CD4-positive, alpha-beta memory T cell (primary cell): ENCODE measurements around the gene PSMD2. TPM values are rescaled to one million over a fixed set of nuclear protein-coding genes. Genes with fewer than 3 reads are reported as not detected.

Experiments
- CTCF ChIA-PET: fragments of 350-600 bp; sonication (Branson Sonifier 250); formaldehyde crosslinking; loops from one replicate; lab custom pipeline; 2021; ENCODE audit warnings: inconsistent platforms; ENCODE audit not compliant: partially characterized antibody; lab: Charles Lee
- POLR2A ChIA-PET: fragments of 350-600 bp; sonication (Branson Sonifier 250); formaldehyde crosslinking; loops from one replicate; lab custom pipeline; 2021; ENCODE audit not compliant: partially characterized antibody; lab: Charles Lee
- DNase-seq, 5 donors: peaks; one replicate each; pipeline versions ENCODE4 v3.0.0 to v3.0.0-alpha.2; 2020 to 2022; ENCODE audit warnings: mixed read lengths in 1 of 5
- H3K27ac ChIP-seq: one replicate; pipeline ENCODE4 v1.7.0; 2013; ENCODE audit warnings: low read depth, low read length
- H3K27me3 ChIP-seq: 2 replicates; pipeline ENCODE4 v1.7.0; 2013; ENCODE audit warnings: mild to moderate bottlenecking, low read length, moderate library complexity; ENCODE audit not compliant: insufficient read depth
- H3K36me3 ChIP-seq: 2 replicates; pipeline ENCODE4 v1.7.0; 2013; ENCODE audit warnings: mild to moderate bottlenecking, low read length, moderate library complexity; ENCODE audit not compliant: insufficient read depth
- H3K4me1 ChIP-seq: 2 replicates; pipeline ENCODE4 v1.7.0; 2013; ENCODE audit warnings: mild to moderate bottlenecking, low read length, moderate library complexity; ENCODE audit not compliant: insufficient read depth
- H3K4me3 ChIP-seq, 2 donors: one replicate each; pipeline ENCODE4 v1.7.0; 2013; ENCODE audit warnings: low read length in 2 of 2, mild to moderate bottlenecking in 1 of 2
- H3K9me3 ChIP-seq, 2 donors: one replicate each; pipeline ENCODE4 v1.7.0; 2013; ENCODE audit warnings: low read length in 2 of 2, control low read depth in 1 of 2; ENCODE audit not compliant: control insufficient read depth in 1 of 2
- H3K27ac Mint-ChIP-seq, 7 donors: one replicate each; pipeline ENCODE4 v1.8.0; 2020 to 2021; ENCODE audit warnings: mixed read lengths in 7 of 7, mild to moderate bottlenecking in 6 of 7, inconsistent platforms in 3 of 7, moderate library complexity in 3 of 7
- H3K27me3 Mint-ChIP-seq, 2 donors: one replicate each; pipeline ENCODE4 v1.8.0; 2020 to 2021; ENCODE audit warnings: mixed read lengths in 2 of 2
- H3K36me3 Mint-ChIP-seq, 2 donors: one replicate each; pipeline ENCODE4 v1.8.0; 2020 to 2021; ENCODE audit warnings: mixed read lengths in 2 of 2, inconsistent platforms in 1 of 2, mild to moderate bottlenecking in 1 of 2
- H3K4me1 Mint-ChIP-seq, 4 donors: one replicate each; pipeline ENCODE4 v1.8.0; 2020 to 2021; ENCODE audit warnings: mixed read lengths in 4 of 4, mild to moderate bottlenecking in 1 of 4
- H3K4me3 Mint-ChIP-seq, 8 donors: one replicate each; pipeline ENCODE4 v1.8.0; 2020 to 2021; ENCODE audit warnings: mixed read lengths in 8 of 8, mild to moderate bottlenecking in 7 of 8, moderate library complexity in 6 of 8, inconsistent platforms in 3 of 8
- H3K9me3 Mint-ChIP-seq, 8 donors: one replicate each; pipeline ENCODE4 v1.8.0; 2020 to 2021; ENCODE audit warnings: mixed read lengths in 8 of 8, mild to moderate bottlenecking in 5 of 8, inconsistent platforms in 3 of 8, moderate library complexity in 1 of 8
- intact Hi-C: fragments of 100-400 bp; cut with micrococcal nuclease; formaldehyde crosslinking; loops from one replicate; pipeline ENCODE4 v1.15.1; 2023
- polyA plus RNA-seq, 2 donors: library from polyadenylated mRNA; unstranded; fragments of 300-500 nt; fragmentation: Illumina TruSeq; gene quantifications; one replicate each; pipeline ENCODE4 v1.2.3, GENCODE V29; 2021
- total RNA-seq, 2 experiments: library from RNA; stranded (reverse); gene quantifications; one replicate each; pipeline ENCODE4 v1.2.3, GENCODE V29; 2021

PSMD2 gene
- total and polyA plus RNA-seq, 4 experiments from 2014 or later, result 148 to 298 (median 175) TPM

DNA sequence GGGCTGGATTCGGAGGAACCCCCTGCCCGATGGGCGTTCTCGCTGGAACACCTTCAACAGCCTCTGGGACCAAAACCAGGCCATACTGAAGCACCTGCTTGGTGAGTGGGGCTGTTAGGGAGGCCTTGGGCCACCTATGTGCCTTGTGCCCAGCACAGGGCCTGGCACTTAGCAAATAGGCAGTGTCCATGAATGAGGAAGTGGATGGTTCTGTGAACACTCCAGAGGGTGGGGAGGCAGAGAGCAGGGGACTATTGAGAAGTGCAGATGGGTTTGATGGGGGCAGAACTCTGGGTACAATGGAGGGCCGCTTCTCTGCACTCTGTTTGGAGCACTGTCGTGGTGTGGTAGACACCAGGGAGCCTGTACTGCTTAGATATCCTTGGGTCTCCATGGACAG lies 21.7 kb upstream of the PSMD2 start:
- Mint-ChIP-seq H3K4me3 (no peak overlapping the region), H3K9me3 (peaks cover 0 to 2% (median 0%) of the 10 kb centered on the region in 8 donors)
- POLR2A ChIA-PET, result no interaction called here

DNA sequence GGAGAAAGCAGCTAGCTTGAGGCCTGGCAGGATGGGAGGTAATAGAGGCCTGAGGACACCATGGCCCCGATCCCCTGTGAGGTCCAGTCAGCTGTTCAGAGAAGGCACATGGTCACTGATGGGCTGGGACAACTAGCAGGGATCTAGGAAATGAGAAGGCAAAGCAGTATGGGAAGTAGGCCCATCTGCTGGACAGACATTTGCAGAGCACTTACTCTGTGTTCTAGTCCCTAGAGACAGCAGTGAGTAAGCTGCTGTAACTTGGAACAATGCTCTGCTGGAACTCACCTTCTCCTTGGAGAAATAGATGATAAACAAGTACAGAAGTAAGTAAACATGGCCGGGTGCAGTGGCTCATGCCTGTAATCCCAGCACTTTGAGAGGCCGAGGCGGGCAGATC lies 16.1 kb upstream of the PSMD2 start:
- no peak overlapping the region for H3K4me3 Mint-ChIP-seq
- H3K27me3 Mint-ChIP-seq, result peaks cover 8 to 22% of the 10 kb centered on the region in 2 donors
- H3K27ac ChIP-seq, result no peak overlapping the region
- DNase-seq, result no peak
- H3K36me3 ChIP-seq, result no peaks in the 10 kb centered on the region
- no peaks in the 10 kb centered on the region for H3K36me3 Mint-ChIP-seq
- no peaks in the 10 kb centered on the region for H3K4me1 Mint-ChIP-seq
- no peak overlapping the region for H3K27ac Mint-ChIP-seq
- no peaks in the 10 kb centered on the region for H3K9me3 ChIP-seq
- H3K4me1 ChIP-seq, result no peaks in the 10 kb centered on the region
- intact Hi-C loops, result no loop called here
- H3K27me3 ChIP-seq, result peaks cover 3% of the 10 kb centered on the region
- H3K4me3 ChIP-seq, result no peak overlapping the region
- POLR2A ChIA-PET, result interaction anchor here (0.6 kb wide), 1 partner anchor 36 kb away, joined by 4 read pairs; no protein-coding TSS in a partner anchor
- CTCF ChIA-PET, result interaction anchor here (1.1 kb wide), 1 partner anchor 8 kb away, joined by 3 read pairs; no protein-coding TSS in a partner anchor
- peaks cover 0 to 2% (median 0%) of the 10 kb centered on the region in 8 donors for H3K9me3 Mint-ChIP-seq

More for the DNA sequence above, 21.7 kb upstream of the PSMD2 start:
- Histone ChIP-seq H3K4me1 (no peaks in the 10 kb centered on the region), H3K27me3 (peaks cover 20% of the 10 kb centered on the region), H3K9me3 (no peaks in the 10 kb centered on the region), H3K36me3 (no peaks in the 10 kb centered on the region), H3K27ac (no peak overlapping the region), H3K4me3 (no peak overlapping the region)
- H3K4me1 Mint-ChIP-seq, result peaks cover 0 to 6% (median 5%) of the 10 kb centered on the region in 4 donors
- peaks cover 27 to 39% of the 10 kb centered on the region in 2 donors for H3K27me3 Mint-ChIP-seq
- peaks cover 0 to 6% of the 10 kb centered on the region in 2 donors for H3K36me3 Mint-ChIP-seq
- intact Hi-C loops, result no loop called here
- CTCF ChIA-PET, result no interaction called here
- H3K27ac Mint-ChIP-seq, result no peak overlapping the region
- DNase-seq, result no peak

DNA sequence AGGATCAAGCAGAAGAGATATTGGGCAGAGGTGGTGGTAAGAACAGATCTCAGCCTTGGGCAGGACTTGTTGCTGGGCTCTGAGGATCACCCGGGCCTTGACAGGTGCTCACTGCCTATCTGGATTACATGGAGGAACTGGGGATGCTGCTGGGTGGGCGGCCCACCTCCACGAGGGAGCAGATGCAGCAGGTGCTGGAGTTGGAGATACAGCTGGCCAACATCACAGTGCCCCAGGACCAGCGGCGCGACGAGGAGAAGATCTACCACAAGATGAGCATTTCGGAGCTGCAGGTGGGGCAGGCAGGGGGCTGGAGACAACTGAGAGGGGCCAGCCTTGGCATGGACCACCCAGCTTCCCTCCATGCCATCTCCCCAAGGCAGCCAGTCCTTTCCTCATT lies 15.4 kb upstream of the PSMD2 start:
- no peak overlapping the region for H3K4me3 ChIP-seq
- ChIA-PET POLR2A (interaction anchor here (0.6 kb wide), 1 partner anchor 37 kb away, joined by 4 read pairs; no protein-coding TSS in a partner anchor), CTCF (interaction anchor here (1.0 to 4.0 kb wide), 2 partner anchors 11 to 56 kb away, joined by 3 to 21 read pairs; no protein-coding TSS in a partner anchor)
- Mint-ChIP-seq H3K27ac (no peak overlapping the region), H3K36me3 (no peaks in the 10 kb centered on the region), H3K27me3 (peaks cover 6 to 18% of the 10 kb centered on the region in 2 donors), H3K4me1 (no peaks in the 10 kb centered on the region), H3K4me3 (no peak overlapping the region), H3K9me3 (peaks cover 0 to 2% (median 0%) of the 10 kb centered on the region in 8 donors)
- no peak for DNase-seq
- H3K36me3 ChIP-seq, result no peaks in the 10 kb centered on the region
- H3K27me3 ChIP-seq, result peaks cover 3% of the 10 kb centered on the region
- H3K4me1 ChIP-seq, result no peaks in the 10 kb centered on the region
- H3K9me3 ChIP-seq, result no peaks in the 10 kb centered on the region
- H3K27ac ChIP-seq, result no peak overlapping the region
- intact Hi-C loops, result loop anchor here (1.0 kb wide), 1 partner anchor 56 kb away; no protein-coding TSS in a partner anchor

GRCh38 chr3:184284696-184285095 lies 14.3 kb upstream of the PSMD2 start:
- H3K27me3 Mint-ChIP-seq, result peaks cover 5 to 20% of the 10 kb centered on the region in 2 donors
- no peak overlapping the region for H3K4me3 ChIP-seq
- no peaks in the 10 kb centered on the region for H3K36me3 ChIP-seq
- no peak overlapping the region for H3K27ac Mint-ChIP-seq
- H3K27me3 ChIP-seq, result peaks cover 3% of the 10 kb centered on the region
- CTCF ChIA-PET, result interaction anchor here (0.9 to 4.0 kb wide), 3 partner anchors 12 to 129 kb away, joined by 3 to 21 read pairs (median 3); partner anchors contain the start of gene DVL3
- DNase-seq, result peak in 2 of 5 donors; percentile 12 to 14
- H3K9me3 ChIP-seq, result no peaks in the 10 kb centered on the region
- H3K4me1 Mint-ChIP-seq, result peaks cover 0 to 2% (median 0%) of the 10 kb centered on the region in 4 donors
- POLR2A ChIA-PET, result no interaction called here
- H3K4me1 ChIP-seq, result no peaks in the 10 kb centered on the region
- H3K27ac ChIP-seq, result no peak overlapping the region
- H3K4me3 Mint-ChIP-seq, result peak overlapping the region in 1 of 8 donors; percentile 16
- H3K9me3 Mint-ChIP-seq, result peaks cover 0 to 2% (median 0%) of the 10 kb centered on the region in 8 donors
- intact Hi-C loops, result loop anchor here (1.0 kb wide), 1 partner anchor 57 kb away; no protein-coding TSS in a partner anchor
- H3K36me3 Mint-ChIP-seq, result no peaks in the 10 kb centered on the region

- peak; percentile 40 to 57 (median 48) for DNase-seq
- no peaks in the 10 kb centered on the region for H3K36me3 Mint-ChIP-seq
- peaks cover 0 to 2% (median 0%) of the 10 kb centered on the region in 4 donors for H3K4me1 Mint-ChIP-seq
- intact Hi-C loops, result loop anchor here (1.0 kb wide), 3 partner anchors 62 to 394 kb away; no protein-coding TSS in a partner anchor
- Histone ChIP-seq H3K27ac (no peak overlapping the region), H3K4me1 (no peaks in the 10 kb centered on the region), H3K36me3 (no peaks in the 10 kb centered on the region), H3K4me3 (no peak overlapping the region), H3K27me3 (peaks cover 3% of the 10 kb centered on the region), H3K9me3 (no peaks in the 10 kb centered on the region)
- H3K27ac Mint-ChIP-seq, result peak overlapping the region in 1 of 7 donors; percentile 57
- CTCF ChIA-PET, result interaction anchor here (0.6 to 1.9 kb wide), 5 partner anchors 59 to 394 kb away, joined by 3 to 13 read pairs (median 5); no protein-coding TSS in a partner anchor
- peaks cover 0 to 2% (median 0%) of the 10 kb centered on the region in 8 donors for H3K9me3 Mint-ChIP-seq
- POLR2A ChIA-PET, result no interaction called here
- H3K4me3 Mint-ChIP-seq, result no peak overlapping the region
- H3K27me3 Mint-ChIP-seq, result peaks cover 5 to 16% of the 10 kb centered on the region in 2 donors
Measured at GRCh38 chr3:184289426-184289938, 9.6 kb upstream of the PSMD2 start.

DNA sequence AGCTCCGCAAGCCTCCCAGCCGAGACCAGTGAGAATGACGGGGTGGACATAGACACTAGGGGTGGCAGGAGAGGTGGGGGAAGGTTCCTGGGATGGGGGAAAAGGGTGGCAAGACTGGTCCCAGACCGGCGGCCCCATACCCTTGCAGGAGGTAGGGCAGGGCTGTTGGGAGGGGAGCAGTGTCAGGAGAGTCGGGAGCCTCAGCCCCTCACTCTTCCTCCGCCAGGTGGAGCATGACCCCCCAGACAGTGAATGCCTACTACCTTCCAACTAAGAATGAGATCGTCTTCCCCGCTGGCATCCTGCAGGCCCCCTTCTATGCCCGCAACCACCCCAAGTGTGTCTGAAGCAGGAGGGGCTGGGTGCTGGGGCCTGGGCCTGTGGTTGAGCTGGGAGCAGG lies 8.7 kb upstream of the PSMD2 start:
- Mint-ChIP-seq H3K27ac (peak overlapping the region in 1 of 7 donors; percentile 64), H3K27me3 (peaks cover 5 to 13% of the 10 kb centered on the region in 2 donors), H3K36me3 (no peaks in the 10 kb centered on the region), H3K4me1 (peaks cover 0 to 2% (median 0%) of the 10 kb centered on the region in 4 donors), H3K4me3 (no peak overlapping the region), H3K9me3 (peaks cover 0 to 2% (median 0%) of the 10 kb centered on the region in 8 donors)
- ChIA-PET CTCF (interaction anchor here (1.4 to 1.9 kb wide), 2 partner anchors 8 to 63 kb away, joined by 3 to 13 read pairs; no protein-coding TSS in a partner anchor), POLR2A (no interaction called here)
- DNase-seq, result no peak
- no peaks in the 10 kb centered on the region for H3K36me3 ChIP-seq
- no peaks in the 10 kb centered on the region for H3K9me3 ChIP-seq
- intact Hi-C loops, result no loop called here
- H3K4me3 ChIP-seq, result no peak overlapping the region
- H3K27me3 ChIP-seq, result peaks cover 3% of the 10 kb centered on the region
- no peak overlapping the region for H3K27ac ChIP-seq
- no peaks in the 10 kb centered on the region for H3K4me1 ChIP-seq

GRCh38 chr3:184291044-184291737 lies 7.8 kb upstream of the PSMD2 start:
- DNase-seq, result no peak
- Mint-ChIP-seq H3K9me3 (peaks cover 0 to under 1% (median 0%) of the 10 kb centered on the region in 8 donors), H3K27ac (no peak overlapping the region), H3K4me3 (no peak overlapping the region), H3K27me3 (peaks cover 2 to 6% of the 10 kb centered on the region in 2 donors), H3K4me1 (peaks cover 0 to 2% (median 0%) of the 10 kb centered on the region in 4 donors), H3K36me3 (no peaks in the 10 kb centered on the region)
- Histone ChIP-seq H3K9me3 (no peaks in the 10 kb centered on the region), H3K36me3 (no peaks in the 10 kb centered on the region), H3K27ac (no peak overlapping the region), H3K4me1 (no peaks in the 10 kb centered on the region), H3K27me3 (no peaks in the 10 kb centered on the region), H3K4me3 (no peak overlapping the region)
- intact Hi-C loops, result no loop called here
- CTCF ChIA-PET, result interaction anchor here (1.4 to 1.5 kb wide), 2 partner anchors 9 to 41 kb away, joined by 3 to 4 read pairs; partner anchors contain the start of gene EEF1AKMT4
- POLR2A ChIA-PET, result no interaction called here
